OCI-M2 (cell line): ENCODE data around the gene CRPPA.

ENCODE experiments used
- DNase-seq: peaks from one replicate; lab custom pipeline; 2025; ENCODE audit not compliant: unreplicated experiment; lab: John Stamatoyannopoulos, UW

The CRPPA gene

DNA sequence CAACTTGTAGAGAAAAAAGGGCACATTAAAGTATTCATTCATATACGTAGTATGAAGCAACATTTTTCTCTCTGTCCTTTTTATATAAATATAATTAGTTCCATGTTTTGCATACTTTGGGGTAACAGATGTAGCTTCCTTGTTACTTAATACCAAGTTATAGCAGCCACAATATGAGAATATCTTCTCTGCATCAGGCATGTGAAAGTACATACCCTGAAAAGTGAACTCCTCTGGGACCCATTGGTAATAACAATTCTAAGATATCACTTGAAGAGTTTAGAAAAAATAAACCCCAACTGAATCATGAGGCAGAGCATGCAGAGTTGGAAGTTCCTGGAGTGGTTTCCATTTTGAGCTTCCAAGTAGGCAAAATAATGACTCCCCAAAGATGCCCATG, 2.4 kb upstream of the CRPPA start:
- no peak for DNase-seq

DNA sequence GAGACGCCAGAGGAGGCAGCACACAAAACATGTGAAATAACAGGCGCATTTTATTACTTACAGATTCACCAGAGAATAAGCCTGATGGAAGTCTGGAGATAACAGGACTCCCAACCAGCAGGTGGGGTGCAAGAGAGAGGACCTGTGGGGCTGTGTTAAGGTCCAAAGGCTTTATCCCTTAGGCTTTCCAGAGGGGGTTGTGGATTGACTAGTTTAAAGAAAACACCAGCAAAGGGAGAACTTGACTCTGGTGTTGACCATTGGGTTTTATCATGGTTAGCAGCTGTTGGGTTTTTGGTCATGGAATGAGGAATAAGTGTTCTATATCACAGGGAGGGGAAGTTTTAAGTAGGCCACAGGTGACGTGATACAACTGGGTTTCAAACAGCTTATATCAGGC, 1.6 kb upstream of the CRPPA start:
- no peak for DNase-seq

DNA sequence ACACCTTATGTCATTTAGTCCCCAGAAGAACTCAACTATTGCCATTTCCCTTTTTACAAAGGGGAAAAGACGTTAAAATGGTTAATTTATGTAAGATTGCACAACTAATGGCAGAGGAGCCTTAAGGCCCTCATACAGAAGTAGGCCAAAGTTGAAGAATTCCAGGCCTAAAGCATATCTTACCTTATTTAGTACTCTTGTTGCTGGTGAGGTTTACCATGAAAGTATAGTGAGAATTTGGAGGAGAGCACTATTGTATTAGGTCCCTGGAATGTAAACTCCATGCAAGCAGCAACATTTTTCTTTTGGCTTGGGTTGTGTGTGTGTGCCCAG, 731 bp upstream of the CRPPA start:
- no peak for DNase-seq

DNA sequence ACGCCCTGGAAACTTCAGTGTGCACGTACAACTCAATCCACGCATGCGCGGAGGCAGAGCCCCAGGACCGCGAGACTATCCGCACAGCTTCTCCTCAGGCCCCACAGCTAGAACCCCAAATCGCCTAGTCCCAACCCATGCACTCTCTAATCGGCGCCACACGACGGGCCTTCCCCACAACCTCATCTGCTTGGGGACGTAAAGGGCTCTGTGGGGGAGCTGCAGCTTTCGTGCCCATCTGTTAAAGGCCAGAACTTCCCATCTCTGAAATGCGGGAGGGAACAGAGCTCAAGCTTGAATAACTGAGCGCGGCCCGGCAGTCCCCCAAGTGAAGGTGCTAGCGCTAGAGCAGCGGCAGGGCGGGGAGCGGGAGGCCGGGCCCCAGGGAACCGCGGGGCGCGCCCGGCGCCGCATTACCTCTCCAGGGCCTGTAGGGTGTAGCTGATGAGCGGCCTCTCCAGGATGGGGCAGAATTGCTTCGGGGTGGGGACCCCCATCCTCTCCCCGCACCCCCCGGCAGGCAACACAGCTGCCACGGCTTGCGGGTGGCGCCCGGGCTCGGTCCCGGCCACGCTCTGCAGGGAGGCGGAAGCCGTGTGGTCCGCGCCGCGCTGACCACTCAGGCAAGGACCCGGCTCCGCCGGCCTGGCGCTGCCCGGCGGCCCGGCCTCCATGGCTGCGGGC, 547 bp downstream of the CRPPA start:
- DNase-seq = peak; percentile 73

DNA sequence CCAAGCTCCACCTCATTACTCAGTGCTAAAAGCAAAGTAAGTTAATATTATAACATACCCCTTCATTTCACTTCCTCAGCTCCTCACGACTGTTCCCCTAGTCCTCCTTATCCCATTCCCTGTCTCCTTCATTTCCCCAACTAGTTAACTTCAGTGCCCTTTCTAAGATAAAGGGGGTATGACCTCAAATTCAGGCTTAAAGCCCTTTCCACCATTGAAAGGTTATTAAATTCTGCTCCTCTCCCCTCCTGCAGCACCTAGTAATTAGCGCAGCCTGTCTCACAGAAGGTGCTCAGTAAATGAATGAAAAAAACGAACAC, 1.0 kb downstream of the CRPPA start:
- DNase-seq = no peak

DNA sequence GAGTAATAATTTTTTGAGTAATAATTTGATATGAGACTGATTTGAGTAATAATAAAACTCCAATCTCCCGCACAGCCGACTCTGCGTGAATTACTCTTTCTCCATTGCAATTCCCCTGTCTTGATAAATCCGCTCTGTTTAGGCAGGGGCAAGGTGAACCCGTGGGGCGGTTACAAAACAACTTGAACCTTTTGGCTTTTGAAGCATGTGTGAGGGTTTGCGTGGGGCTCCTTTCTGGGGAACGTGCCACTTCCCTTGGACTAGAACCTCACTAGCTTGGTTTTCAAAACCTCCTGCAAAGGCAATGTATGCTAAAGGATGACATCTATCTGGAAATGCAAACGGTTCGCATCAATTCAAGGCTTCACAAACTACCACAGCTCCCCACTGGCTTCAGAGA, 1.5 kb downstream of the CRPPA start:
- DNase-seq = no peak

DNA sequence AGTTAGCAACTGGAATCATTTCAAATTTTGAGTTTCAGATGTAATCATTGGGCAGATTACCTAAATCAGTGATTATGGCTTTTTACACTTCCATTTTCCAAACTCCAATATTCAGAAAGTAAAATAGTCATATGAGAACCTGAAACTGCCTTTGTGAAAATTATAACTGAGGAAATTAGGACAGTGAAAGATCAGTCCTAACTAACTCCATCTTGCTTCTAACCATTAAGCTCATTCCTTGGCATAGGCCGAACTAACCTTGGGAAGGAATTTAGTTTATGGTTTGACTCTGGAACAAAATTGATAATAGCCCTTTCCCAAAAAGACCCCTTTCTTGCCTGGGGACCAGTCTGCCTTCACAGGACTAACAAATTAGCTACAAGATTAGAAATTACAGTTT, 2.2 kb downstream of the CRPPA start:
- no peak for DNase-seq

DNA sequence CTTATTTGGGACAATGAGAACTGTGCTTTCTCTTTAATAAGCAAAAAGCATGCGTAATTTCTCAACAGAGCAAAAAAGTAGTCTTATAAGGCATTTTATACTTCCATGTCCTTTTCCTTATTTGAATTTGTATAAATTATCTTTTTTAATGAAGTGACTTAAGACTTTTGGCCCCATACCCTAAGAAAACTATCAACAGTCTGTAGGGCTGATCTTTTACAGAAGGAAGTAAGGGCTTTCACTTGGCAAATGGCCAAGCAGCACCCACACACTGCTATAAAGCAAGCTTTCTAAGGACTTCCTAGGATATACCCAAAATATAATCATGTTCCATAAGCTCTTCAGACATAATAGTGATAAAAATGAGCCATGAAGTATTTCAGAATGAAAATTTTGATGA, 3.4 kb downstream of the CRPPA start:
- DNase-seq = no peak

DNA sequence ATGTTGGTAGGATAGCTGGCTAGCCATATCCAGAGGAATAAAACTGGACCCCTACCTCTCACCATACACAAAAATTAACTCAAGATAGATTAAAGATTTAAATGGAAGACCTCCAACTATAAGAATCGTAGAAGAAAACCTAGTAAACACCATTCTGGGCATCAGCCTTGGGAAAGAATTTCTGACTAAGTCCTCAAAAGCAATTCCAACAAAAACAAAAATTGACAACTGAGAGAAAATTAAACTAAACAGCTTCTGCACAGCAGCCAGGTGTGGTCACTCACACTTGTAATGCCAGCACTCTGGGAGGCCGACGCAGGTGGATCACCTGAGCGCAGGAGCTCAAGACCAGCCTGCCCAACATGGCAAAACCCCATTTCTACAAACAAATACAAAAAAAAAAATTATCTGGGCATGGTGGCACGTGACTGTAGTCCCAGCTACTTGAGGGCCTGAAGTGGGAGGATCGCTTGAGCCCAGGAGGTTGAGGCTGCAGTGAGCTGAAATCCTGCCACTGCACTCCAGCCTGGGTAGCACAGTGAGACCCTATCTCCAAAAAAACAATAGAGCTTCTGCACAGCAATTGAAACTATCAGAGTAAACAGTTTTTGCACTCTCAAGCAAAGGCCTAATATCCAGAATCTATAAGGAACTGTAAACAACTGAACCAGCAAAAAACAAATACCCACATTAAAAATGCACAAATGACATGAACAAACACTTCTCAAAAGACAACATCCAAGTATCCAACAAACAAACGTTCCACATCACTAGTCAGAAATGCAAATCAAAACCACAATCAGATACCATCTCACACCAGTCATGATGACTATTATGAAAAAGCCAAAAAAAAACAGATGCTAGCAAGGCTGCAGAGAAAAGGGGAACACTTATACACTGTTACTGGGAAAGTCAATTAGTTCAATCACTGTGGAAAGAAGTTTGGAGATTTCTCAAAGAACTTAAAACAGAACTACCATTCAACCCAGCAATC, 4.8 kb downstream of the CRPPA start:
- DNase-seq = no peak

DNA sequence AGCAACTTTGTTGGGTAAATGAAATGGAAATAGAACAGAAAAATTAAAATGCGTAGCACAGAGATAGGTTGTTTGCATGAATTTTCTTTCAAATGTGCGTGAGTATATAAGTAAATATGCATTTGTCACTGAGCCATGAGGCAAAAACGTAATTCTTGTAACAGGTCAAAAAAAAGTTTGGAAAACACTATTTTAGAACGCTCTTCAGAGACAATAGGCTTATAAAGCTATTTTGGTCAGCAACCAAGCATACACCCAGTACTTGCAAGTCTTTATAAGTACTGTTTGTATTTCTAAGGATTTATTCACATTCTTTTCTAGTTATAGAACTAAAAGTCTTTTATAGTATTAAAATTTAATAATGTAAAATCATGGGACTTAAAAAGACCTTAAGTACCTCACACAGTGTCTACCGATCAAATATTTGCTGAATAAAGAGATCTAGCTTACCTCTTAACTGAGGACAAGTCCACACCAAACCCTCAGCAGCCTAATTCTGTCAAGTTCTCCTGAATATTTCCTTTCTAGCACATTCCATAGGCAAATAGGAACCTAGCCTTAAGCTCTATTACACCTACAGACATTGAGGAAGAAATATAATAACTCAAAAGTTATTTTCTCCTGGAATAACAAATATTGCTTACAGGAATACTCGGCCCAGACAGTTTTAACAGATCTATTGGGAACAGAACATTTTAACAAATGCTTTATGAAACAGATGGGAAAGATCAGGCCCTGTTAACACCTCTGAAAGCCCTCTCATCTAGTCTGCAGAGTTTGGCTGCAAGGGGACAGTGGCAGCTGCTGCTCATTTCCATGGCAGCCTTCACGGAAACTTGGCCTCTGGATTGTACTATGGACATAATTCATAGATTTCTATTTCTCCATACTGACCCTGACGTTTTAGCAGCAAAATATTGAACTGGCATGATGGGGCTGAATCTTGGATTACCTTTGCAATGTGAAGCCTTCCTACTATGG, 8.8 kb downstream of the CRPPA start:
- no peak for DNase-seq

DNA sequence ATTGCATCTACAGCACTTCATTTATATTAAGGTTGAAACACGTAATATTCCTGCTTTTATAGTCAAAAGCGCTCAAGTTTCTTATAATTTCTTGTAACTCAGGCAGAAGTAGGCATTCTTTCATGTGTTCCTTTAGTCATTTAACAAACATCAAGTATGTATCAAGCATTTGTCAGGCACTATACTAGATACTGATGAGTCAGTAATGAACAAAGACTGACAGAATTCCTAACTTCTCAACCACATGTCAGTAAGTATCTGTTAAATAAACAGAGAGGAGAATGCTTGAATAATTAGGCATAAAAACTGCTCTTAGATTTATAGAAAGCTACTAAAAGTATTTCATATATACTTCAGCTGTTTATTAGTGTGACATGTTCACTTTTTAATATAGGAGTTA, 9.9 kb downstream of the CRPPA start:
- DNase-seq = no peak

DNA sequence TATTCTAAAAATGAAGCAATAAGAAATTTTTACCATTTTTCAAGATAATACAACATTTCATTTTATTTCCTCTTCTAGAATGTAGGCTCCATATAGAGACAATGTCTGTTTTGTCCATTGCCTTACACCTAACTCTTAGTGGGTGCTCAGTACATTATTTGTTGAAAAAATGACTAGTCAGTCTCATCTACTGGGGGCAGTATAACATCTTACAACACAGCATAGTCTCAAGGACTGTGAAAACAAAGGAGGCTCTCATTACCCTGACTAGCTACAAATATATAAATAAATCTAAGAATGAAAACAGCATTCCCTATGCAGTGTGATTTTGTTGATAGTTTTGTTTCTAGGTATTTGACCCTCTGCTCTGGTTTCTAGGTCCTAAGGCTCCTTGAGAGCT, 11.6 kb downstream of the CRPPA start:
- DNase-seq = no peak

DNA sequence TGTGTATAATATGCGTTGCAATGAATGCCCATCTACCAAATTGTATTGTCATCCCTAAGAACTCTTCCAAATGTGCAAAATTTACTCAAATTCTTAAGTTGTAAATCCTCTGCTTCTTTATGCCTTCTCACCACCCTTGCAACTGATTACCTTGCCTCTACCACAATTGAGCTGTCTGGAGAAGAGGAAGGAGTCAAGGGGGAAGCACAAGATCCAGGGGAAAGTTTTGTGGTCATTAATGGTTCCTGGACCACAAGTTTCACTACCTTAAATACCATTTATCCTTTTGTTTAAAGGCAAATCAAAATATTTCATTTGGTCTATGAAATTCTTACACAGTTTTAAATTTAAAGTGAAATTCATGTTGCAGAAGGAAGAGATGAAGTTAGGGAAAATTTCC, 16.7 kb downstream of the CRPPA start:
- DNase-seq = no peak

DNA sequence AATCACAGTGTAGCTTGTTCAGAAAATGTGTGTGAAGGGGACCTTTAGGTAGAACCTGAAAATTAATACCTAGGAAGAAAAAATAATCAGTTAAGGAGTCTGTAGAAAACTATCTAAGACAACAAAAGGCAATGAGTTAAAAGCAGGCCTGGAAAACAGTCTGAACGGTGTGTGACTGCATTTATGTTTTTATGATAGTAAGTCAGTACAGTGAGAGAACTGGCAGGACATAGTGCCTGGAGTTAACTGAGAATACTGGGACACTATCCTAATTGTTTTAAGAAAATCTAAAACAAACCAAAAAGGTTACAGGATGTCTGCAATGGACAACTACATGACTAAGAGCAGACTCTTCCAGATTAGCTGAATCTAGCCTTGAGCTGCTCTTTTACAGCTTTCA, 17.9 kb downstream of the CRPPA start:
- DNase-seq = no peak

DNA sequence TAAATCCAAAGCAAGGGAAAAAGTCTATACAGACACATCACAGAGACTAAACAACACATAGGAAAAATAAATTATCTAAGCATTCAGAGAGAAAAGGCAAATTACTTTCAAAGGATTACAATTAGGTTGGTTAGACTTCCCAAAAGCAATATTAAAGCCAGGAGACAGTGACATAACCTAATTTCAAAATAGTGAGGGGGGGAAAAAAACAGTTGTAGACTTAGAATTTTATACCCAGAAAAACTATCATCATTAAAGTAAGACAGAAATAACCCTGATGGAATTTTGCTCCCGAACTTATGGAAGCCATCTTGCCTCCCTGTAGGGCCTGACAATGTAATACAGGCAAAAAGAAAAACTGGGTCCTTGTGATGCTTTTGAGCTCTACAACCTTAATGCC, 18.4 kb downstream of the CRPPA start:
- DNase-seq = no peak

DNA sequence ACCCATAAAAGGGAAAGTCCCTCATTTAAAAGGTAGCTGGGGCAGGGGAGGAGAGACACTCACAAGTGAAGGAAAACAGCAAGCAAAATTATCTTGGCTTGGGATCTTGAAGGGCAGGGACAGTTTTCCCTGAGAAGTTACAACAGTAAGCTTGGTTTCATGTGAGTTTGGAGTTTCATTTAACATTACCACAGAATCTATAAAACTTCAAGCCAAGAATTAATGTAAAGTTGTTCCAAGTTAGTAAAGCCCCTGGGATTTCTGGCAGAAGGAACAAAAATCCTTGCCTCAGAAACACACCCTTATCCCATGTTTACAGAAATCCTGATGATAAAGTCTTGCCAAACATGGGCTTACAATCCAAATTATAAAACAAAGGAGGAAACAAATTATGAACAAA, 19.2 kb downstream of the CRPPA start:
- DNase-seq = no peak

DNA sequence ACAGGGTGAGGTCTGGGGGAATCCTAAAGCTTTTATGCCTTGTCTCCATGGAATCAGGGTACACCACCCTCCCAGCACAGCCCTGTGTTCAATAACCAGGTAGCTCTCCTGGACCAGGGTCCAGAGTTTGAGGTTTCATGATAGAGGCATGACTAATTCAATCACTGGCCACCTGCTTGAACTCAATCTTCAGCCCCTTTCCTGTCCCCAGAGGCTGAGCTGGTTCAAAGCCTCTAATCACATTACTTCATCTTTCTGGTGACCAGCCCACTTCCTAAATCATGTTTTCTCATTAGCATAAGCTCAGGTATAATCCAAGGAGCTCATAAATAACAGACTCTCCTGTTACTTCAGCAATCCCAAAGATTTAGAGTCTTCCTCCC, 20.5 kb downstream of the CRPPA start:
- DNase-seq = no peak

DNA sequence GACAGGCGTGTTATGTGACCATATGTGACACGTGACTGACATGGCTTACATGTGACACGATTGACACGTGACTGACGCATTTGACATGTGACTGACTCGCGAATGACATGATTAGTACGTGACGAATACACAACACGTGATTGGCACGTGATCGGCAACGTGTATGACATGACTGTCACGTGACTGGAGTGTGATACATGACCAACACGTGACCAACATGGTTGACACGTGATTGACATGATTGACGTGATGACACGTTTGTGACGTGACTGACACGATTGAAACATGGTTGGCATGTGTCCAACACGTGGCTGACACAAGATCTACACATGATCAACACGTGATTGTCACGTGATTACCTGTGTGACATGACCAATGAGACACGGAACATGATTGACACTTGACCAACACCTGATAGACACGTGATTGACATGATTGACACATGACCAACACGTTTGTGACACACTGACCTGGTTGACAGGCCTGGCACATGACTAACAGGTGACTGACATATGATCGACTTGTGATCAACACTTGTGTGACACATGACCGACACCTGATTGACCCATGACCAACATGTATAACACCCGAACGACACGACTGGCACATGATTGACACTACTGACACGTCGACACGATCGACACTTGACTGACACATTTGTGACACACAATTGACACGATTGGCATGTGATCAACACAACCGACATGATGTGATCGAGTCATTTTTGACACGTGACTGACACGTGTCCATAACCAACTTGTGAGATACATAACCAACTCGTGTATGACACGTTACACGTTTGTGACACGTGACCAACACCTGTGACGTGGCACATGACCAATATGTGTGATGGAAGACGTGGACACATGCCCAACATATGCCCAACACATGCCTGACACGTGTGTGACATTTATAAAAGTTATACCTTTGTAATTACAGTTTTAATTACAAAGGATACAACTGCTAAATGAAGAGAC, 21.1 kb downstream of the CRPPA start:
- DNase-seq = no peak

DNA sequence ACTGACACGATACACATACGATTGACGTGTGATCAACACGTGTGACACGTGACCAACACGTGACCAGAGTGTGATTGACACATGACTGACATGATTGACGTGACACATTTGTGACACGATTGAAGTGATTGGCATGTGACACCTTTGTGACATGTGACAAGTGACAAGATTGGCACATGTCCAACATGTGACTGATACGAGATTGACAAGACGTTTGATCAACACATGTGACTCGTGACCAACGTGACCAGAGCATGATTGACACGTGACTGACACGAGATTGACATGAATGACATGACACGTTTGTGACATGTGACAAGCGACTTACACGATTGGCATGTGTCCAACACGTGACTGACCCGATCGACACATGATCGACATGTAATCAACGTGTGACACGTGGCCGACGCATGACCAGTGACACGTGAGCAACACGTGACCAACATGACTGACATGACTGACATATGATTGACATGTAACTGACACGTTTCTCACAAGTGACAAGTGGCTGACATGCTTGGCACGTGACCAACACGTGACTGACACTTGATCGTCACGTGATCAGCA, 22.0 kb downstream of the CRPPA start:
- no peak for DNase-seq
